Medulla oblongata (tissue), 1 donor: ENCODE results near the gene TSPAN12.

Experiments used
- DNase-seq: peaks from one replicate; pipeline ENCODE4 v3.0.0-alpha.2; 2015; ENCODE audit errors: extremely low spot score

The TSPAN12 gene

GRCh38 chr7:120743128-120743527 is 114.8 kb downstream of the TSPAN12 start:
- DNase-seq: no peak

- peak; percentile 65 for DNase-seq
Measured at GRCh38 chr7:120742372-120742771, 115.6 kb downstream of the TSPAN12 start.

DNA sequence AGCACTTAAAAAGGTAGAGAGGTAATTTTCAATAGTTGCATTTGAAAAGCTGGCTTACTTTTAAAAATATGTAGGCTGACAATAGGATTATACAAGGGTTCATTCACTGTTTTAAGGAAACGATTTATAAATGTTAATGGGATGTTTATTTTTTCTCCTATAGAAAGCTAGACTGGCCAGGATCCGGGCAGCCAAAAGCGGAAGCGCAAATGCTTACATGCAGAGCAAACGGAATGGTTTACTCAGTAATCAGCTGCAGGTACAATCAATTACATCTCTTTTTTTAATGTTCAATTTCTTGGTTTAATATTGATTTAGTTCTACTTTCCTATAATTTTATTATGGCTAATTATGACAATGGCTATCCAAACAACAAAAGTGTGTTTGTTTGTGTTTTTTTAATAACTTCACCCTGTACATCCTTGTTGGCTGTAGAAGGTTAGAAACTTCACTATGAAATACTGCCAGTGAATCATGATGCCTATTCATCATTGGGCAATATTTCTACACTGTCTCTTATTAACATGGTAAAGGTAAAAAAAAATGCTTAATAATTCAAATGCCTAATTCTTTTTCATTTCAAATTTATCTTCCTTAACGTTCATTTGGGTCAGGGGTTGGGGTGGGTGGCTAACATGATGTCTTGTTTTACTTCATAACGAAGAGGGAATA is 116.4 kb downstream of the TSPAN12 start:
- no peak for DNase-seq

DNA sequence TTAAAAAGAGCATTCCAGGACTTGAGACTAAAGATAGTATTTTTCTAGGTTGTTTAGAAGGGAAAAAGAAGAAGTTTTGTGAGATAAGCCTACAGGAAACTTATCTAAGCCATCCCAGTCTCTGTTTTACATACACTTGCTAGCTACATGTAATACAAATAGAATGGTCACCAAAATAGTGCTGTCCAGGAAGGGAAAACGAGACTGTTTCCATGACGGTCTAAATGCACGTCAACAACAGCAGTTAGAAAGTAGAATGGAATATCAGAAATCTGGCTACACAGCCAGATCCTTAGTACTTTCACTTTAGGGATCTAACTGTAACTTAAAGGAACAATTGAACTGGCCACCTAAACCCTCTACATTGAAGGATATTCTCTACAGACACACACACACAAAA is 117.6 kb downstream of the TSPAN12 start:
- DNase-seq: no peak

- DNase-seq: no peak
Measured at GRCh38 chr7:120738816-120739215, 119.1 kb downstream of the TSPAN12 start.
